Measurements from ENCODE around the gene P2RX7. TPM values are rescaled to one million over a fixed set of nuclear protein-coding genes. Genes with fewer than 3 reads are reported as not detected.
A peak's percentile ranks its signal among the peaks of the same experiment; 100 is the strongest.

Gene P2RX7
- total RNA-seq, 8 experiments from 2014 or later: 0.08 to 1.9 (median 0.17) TPM

DNA sequence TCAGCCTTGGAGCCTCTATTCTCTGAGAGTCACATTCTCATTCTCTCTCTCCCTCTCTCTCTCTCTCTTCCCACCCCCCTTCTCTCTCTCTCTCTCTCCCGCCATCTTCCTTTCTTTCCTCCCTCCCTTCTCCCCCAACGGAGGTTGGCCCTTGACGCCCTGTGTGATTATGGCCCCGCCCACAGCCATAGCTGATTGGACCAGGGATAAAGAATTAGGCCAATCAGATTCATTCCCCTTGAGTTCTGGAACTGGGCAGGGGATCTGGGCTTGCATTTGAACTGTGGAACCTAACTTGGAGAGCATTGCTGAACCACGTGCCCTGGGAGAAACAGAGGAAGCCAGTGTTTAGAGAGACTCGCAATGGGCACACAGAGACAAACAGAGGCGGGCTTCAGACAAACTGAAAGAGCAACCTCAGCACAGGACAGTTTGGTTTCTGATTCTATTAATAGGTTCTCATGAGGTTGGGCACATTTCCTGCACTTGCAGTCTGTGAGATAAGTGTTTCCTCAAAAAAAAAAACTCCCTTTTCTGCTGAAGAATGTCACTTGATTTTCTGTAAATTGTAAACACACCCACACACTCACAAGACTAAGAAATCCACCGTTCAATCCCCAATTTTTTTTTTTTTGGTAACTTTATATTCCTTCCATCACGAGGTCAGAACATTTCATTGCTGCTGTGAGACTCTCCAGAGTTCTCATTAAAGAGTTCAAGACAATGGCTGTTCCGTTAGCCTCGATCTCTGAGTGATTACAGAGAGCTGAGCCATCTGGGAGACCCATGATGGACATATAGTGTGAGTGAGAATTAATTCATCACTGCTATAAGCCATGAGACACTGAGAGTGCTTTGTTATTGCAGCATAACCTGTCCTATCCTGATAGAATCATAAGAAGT is 3.5 kb upstream of the P2RX7 start:
- in situ Hi-C loops (cut with MboI; ENCODE audit: low pct_unique_long_range_greater_than_20kb in 2 of 9, low sequenced_read_pairs in 9 of 9, unreplicated experiment in 9 of 9): loop anchor here in 1 of 9 experiments (10.0 kb wide), 1 partner anchor 96 kb away; no protein-coding TSS in a partner anchor
- peak in 3 of 8 experiments; percentile 48 to 73 (median 63) for ATAC-seq (replicated peaks in 6 of 8)

DNA sequence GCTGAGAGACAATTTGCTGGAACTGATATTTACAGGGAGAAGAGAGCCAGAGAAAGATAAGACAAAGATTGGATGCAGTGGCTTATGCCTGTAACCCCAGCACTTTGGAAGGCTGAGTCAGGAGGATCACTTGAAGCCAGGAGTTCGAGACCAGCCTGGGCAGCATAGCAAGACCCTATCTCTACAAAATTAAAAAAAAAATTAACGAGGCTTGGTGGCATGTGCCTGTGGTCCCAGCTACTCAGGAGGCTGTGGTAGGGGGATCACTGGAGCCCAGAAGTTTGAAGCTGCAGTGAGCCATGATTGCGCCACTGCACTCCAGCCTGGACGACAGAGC is 2.9 kb upstream of the P2RX7 start:
- in situ Hi-C loops (cut with MboI; ENCODE audit: low pct_unique_long_range_greater_than_20kb in 2 of 9, low sequenced_read_pairs in 9 of 9, unreplicated experiment in 9 of 9): loop anchor here in 1 of 9 experiments (10.0 kb wide), 1 partner anchor 95 kb away; no protein-coding TSS in a partner anchor
- peaks cover 12 to 16% of the 10 kb centered on the region in 2 donors for H3K4me1 ChIP-seq (replicated peaks in 1 of 2)
- H3K27ac ChIP-seq: no peak overlapping the region
- no peak overlapping the region for H3K4me3 ChIP-seq
- ATAC-seq (replicated peaks in 6 of 8): no peak
- WGBS, 10 experiments: 25 to 100% (median 87%) methylated on average over 1 to 4 of the region's 4 CpGs; no CpG with 5 or more reads in 1 of the 10 experiments

More for the DNA sequence above, 3.5 kb upstream of the P2RX7 start:
- WGBS, 10 experiments: 0 to 90% (median 51%) methylated on average over 2 to 7 of the region's 11 CpGs; no CpG with 5 or more reads in 2 of the 10 experiments
- H3K4me1 ChIP-seq (replicated peaks in 1 of 2): peaks cover 12 to 16% of the 10 kb centered on the region in 2 donors
- no peak overlapping the region for H3K4me3 ChIP-seq
- H3K27ac ChIP-seq: no peak overlapping the region

DNA sequence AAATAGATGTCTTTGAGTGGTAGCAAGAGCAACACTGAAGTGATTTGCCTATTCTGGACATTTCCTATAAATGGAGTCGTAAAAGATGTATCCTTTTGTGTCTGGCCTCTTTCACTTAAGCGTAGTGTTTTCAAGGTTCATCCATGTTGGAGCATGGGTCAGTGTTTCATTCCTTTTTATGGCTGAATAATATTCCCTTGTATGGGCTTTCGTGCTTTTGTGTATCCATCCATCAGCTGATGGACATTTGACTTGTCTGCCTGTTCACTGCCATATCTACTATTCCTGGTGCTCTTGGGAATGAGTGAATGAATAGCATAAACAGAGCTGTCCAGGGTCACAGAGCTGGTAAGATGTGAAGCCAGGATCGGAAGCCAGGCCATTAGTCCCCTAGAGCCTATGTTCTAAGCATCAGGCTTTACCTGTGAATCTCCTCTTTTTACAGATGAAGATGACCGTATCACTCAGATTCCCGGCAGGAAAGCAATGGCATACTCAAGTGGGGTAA is 1.8 kb upstream of the P2RX7 start:
- Histone ChIP-seq H3K4me3 (no peak overlapping the region), H3K4me1 (replicated peaks in 1 of 2) (peaks cover 12 to 16% of the 10 kb centered on the region in 2 donors), H3K27ac (no peak overlapping the region)
- WGBS, 10 experiments: 19 to 100% (median 80%) methylated on average over 1 to 6 of the region's 6 CpGs; no CpG with 5 or more reads in 1 of the 10 experiments
- in situ Hi-C loops (cut with MboI; ENCODE audit: low pct_unique_long_range_greater_than_20kb in 2 of 9, low sequenced_read_pairs in 9 of 9, unreplicated experiment in 9 of 9): no loop called here
- no peak for ATAC-seq (replicated peaks in 6 of 8)

DNA sequence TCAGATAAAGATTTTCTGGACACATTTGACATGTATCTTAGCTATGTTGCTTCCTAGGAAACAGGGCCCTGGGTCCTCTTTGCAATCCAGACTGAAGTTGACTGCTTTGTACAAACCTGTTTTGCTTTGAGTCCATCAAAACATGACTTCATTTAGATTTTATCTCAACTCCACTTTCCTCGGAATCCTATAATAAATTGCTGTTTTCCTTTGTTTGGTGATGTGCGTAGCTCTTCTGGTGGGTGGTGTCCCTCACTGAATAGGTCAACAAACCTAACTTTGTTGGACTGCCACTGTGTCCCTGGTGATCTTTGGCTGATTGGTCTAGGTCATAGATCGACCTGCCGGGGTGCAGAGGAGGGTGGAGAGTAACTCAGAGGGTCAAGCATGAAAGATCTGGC is 735 bp upstream of the P2RX7 start:
- peaks cover 12 to 16% of the 10 kb centered on the region in 2 donors for H3K4me1 ChIP-seq (replicated peaks in 1 of 2)
- ATAC-seq (replicated peaks in 6 of 8): no peak
- no peak overlapping the region for H3K4me3 ChIP-seq
- in situ Hi-C loops (cut with MboI; ENCODE audit: low pct_unique_long_range_greater_than_20kb in 2 of 9, low sequenced_read_pairs in 9 of 9, unreplicated experiment in 9 of 9): no loop called here
- WGBS, 10 experiments: 0 to 100% (median 80%) methylated on average over 1 to 3 of the region's 4 CpGs; no CpG with 5 or more reads in 3 of the 10 experiments
- H3K27ac ChIP-seq: no peak overlapping the region

DNA sequence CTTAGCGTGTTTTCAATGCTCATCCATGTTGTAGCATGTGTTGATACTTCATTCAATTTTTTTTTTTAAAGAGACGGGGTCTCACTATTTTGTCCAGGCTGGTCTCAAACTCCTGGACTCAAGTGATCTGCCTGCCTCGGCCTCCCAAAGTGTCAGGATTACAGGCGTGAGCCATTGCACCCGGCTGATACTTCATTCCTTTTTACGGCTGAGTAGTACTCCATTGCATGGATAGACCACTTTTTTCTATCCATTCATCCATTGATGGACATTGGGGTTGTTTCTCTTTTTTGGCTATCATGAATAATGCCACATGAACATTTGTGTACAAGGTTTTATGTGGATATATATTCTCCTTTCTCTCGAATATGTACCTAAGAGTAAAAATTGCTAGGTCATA is 1.2 kb downstream of the P2RX7 start:
- in situ Hi-C loops (cut with MboI; ENCODE audit: low pct_unique_long_range_greater_than_20kb in 2 of 9, low sequenced_read_pairs in 9 of 9, unreplicated experiment in 9 of 9): no loop called here
- no peak for ATAC-seq (replicated peaks in 6 of 8)
- no peak overlapping the region for H3K4me3 ChIP-seq
- H3K4me1 ChIP-seq (replicated peaks in 1 of 2): peaks cover 12 to 16% of the 10 kb centered on the region in 2 donors
- H3K27ac ChIP-seq: no peak overlapping the region
- whole genome bisulfite sequencing, 10 experiments: 73 to 100% (median 92%) methylated on average over 2 to 7 of the region's 7 CpGs

DNA sequence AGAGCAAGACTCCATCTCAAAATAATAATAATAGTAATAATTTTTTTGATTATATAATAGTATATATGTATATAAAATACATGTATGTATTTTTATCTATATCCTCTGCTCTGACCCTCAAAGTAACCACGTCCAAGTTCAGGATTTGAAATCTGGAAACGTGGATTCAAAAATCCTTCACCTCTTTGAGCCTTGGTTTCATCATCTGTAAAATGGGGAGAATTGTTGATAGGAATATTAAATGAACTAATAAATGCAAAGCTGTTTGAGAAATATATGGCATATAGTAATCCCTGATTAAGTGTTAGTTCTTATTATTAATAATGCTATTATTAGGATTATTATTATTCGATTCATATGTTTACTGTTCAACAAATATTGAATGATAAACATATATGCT is 2.6 kb downstream of the P2RX7 start:
- 67 to 100% (median 87%) methylated on average over 1 to 3 of the region's 3 CpGs; no CpG with 5 or more reads in 2 of the 10 experiments for WGBS, 10 experiments
- no peak overlapping the region for H3K27ac ChIP-seq
- ATAC-seq (replicated peaks in 6 of 8): no peak
- H3K4me1 ChIP-seq (replicated peaks in 1 of 2): peaks cover 12 to 16% of the 10 kb centered on the region in 2 donors
- in situ Hi-C loops (cut with MboI; ENCODE audit: low pct_unique_long_range_greater_than_20kb in 2 of 9, low sequenced_read_pairs in 9 of 9, unreplicated experiment in 9 of 9): no loop called here
- no peak overlapping the region for H3K4me3 ChIP-seq

DNA sequence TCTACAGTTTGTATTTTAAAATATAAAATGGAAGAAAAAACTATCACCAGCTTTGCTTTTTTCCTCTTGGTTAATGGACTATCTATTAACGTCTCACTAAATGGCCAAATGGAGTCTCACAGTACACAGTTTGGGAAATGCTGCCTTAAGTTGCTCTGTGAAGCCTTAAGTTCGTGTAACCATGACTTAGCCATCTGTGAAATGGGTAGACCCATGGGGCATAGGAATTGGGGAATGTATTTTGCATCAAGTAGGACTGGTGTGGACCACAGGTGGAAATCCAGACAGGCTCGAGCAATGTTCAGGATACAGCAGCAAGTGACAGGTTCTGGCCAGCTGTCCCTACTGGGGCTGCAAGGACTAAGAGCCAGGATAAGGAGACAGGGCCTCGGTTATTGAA is 4.8 kb downstream of the P2RX7 start:
- Histone ChIP-seq H3K4me1 (replicated peaks in 1 of 2) (peaks cover 8% of the 10 kb centered on the region in 2 donors), H3K4me3 (no peak overlapping the region), H3K27ac (no peak overlapping the region)
- ATAC-seq (replicated peaks in 6 of 8): no peak
- in situ Hi-C loops (cut with MboI; ENCODE audit: low pct_unique_long_range_greater_than_20kb in 2 of 9, low sequenced_read_pairs in 9 of 9, unreplicated experiment in 9 of 9): no loop called here
- WGBS, 10 experiments: 5 to 100% (median 73%) methylated on average over 1 to 4 of the region's 4 CpGs; no CpG with 5 or more reads in 2 of the 10 experiments

DNA sequence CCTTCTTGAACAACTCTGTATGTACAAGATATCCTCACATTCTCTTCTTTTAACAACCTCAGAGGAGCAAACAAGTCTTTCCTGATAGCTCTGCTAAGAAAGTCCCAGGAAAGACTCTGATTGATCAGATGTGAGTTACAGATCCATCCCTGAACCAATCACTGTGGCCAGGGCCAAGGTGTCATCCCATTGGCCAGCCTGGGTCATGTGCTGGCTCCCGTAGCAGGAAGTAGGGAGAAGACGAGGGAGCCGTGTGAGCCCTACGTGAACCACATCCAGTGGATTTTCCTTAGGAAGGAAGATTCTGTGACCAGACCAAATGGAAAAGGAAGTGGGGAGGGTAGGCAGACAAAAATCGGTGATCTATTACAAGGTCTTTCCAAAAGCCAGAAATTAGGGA is 5.6 kb downstream of the P2RX7 start:
- Histone ChIP-seq H3K4me3 (no peak overlapping the region), H3K4me1 (replicated peaks in 1 of 2) (peaks cover under 1% of the 10 kb centered on the region in 2 donors), H3K27ac (peak overlapping the region in 1 of 2 donors; percentile 6)
- ATAC-seq (replicated peaks in 6 of 8): no peak
- 60 to 100% (median 90%) methylated on average over 1 to 5 of the region's 5 CpGs; no CpG with 5 or more reads in 4 of the 10 experiments for WGBS, 10 experiments
- in situ Hi-C loops (cut with MboI; ENCODE audit: low pct_unique_long_range_greater_than_20kb in 2 of 9, low sequenced_read_pairs in 9 of 9, unreplicated experiment in 9 of 9): no loop called here

DNA sequence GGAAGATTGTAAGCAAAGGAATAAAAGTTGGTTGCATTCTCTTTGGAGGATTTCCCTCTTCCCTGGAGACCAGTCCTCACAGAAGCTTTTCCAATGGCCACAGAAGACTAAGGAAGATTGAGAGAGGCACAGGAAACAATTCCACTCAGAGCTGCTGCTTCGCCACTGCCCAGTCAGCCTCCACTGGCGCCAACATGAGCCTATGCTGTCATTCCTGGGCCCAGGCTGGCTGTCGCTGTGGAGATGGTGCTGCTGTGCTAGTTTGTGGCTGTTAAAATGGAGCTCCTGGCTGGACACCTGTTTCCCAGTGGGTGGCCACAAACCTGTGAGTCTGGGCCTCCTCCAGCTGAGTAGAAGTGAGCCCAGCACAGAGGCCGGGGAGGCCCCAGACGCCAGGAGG is 6.6 kb downstream of the P2RX7 start:
- ATAC-seq (replicated peaks in 6 of 8): peak in 3 of 8 experiments; percentile 81 to 99 (median 90)
- Histone ChIP-seq H3K4me1 (replicated peaks in 1 of 2) (no peaks in the 10 kb centered on the region), H3K27ac (no peak overlapping the region), H3K4me3 (no peak overlapping the region)
- WGBS, 10 experiments: 43 to 100% (median 100%) methylated on average over 1 to 5 of the region's 5 CpGs; no CpG with 5 or more reads in 5 of the 10 experiments
- in situ Hi-C loops (cut with MboI; ENCODE audit: low pct_unique_long_range_greater_than_20kb in 2 of 9, low sequenced_read_pairs in 9 of 9, unreplicated experiment in 9 of 9): no loop called here

DNA sequence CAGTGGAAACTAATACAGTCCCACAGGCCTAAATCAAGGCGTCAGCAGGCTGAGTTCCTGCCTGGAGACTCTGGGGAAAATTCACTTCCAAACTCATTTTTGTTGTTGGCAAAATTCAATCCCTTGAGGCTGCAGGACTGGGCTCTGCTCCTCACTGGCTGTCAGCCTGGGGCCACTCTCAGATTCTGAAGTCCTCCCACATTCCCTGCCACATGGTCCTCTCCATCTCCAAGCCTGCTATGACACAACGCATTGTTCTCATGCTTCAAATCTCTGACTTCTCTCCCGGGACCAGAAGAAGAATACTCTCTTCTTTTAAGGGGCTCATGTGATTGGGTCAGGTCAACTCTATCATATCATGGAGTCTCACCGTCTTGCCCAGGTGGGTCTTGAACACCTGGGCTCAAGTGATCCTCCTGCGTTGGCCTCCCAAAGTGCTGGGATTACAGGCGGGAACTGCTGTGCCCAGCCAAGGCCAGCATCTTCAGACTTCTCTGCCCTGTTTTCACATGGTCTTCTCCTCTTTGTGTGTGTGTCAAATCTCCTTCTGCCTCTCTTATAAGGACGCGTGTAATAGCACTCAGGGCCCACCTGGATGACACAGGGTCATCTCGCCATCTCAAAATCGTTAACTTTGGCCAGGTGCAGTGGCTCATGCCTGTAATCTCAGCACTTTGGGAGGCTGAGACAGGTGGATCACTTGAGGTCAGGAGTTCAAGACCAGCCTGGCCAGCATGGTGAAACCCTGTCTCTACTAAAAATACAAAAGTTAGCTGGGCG is 9.7 kb downstream of the P2RX7 start:
- ATAC-seq (replicated peaks in 6 of 8): no peak
- 60 to 100% (median 93%) methylated on average over 1 to 7 of the region's 11 CpGs; no CpG with 5 or more reads in 1 of the 10 experiments for WGBS, 10 experiments
- Histone ChIP-seq H3K4me3 (no peak overlapping the region), H3K27ac (no peak overlapping the region), H3K4me1 (replicated peaks in 1 of 2) (no peaks in the 10 kb centered on the region)
- in situ Hi-C loops (cut with MboI; ENCODE audit: low pct_unique_long_range_greater_than_20kb in 2 of 9, low sequenced_read_pairs in 9 of 9, unreplicated experiment in 9 of 9): no loop called here

DNA sequence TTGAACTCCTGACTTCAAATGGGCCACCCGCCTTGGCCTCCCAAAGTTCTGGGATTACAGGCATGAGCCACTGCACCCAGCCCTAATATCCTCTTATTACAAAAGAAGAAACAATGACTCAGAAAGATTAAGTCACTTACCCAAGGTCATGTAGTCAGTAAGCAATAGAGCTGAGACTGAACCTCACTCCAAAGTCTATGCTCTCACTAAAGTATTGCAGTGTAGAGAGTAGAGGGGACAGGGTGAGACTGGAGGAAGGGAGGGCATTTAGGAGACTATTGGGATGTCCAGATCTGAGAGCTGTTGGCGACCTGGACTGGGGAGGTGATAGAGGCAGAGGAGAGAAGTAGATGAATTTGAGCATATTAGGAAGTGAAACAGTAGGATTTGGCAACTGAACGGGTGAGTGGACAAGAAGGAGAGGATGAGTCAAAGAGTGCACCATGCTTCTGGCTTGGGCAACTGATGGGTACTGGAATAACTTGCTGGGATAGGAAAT is 11.8 kb downstream of the P2RX7 start:
- in situ Hi-C loops (cut with MboI; ENCODE audit: low pct_unique_long_range_greater_than_20kb in 2 of 9, low sequenced_read_pairs in 9 of 9, unreplicated experiment in 9 of 9): no loop called here
- WGBS, 10 experiments: 33 to 100% (median 65%) methylated on average over 1 to 3 of the region's 3 CpGs; no CpG with 5 or more reads in 2 of the 10 experiments
- Histone ChIP-seq H3K4me1 (replicated peaks in 1 of 2) (no peaks in the 10 kb centered on the region), H3K4me3 (no peak overlapping the region), H3K27ac (no peak overlapping the region)
- peak in 2 of 8 experiments; percentile 55 to 67 for ATAC-seq (replicated peaks in 6 of 8)

DNA sequence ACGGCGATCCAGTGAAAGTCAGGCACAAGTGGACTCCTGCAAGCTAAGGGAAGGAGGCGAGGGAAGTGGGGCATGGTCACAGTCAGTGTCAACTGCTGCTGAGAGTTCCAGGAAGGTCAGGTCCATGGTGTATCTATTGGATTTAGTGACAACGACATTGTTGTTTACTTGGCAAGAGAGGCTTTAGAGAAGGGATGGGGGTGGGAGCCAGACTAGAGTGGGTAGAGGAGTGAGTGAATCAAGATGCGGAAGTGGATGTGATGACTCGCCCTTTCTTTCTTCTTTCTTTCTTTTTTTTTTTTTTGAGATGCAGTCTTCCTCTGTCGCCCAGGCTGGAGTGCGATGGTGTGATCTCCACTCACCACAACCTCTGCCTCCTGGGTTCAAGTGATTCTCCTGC is 12.5 kb downstream of the P2RX7 start:
- in situ Hi-C loops (cut with MboI; ENCODE audit: low pct_unique_long_range_greater_than_20kb in 2 of 9, low sequenced_read_pairs in 9 of 9, unreplicated experiment in 9 of 9): no loop called here
- WGBS, 10 experiments: 0 to 80% (median 69%) methylated on average over 1 to 4 of the region's 8 CpGs; no CpG with 5 or more reads in 1 of the 10 experiments
- Histone ChIP-seq H3K4me3 (no peak overlapping the region), H3K4me1 (replicated peaks in 1 of 2) (no peaks in the 10 kb centered on the region), H3K27ac (no peak overlapping the region)
- peak in 2 of 8 experiments; percentile 12 to 25 for ATAC-seq (replicated peaks in 6 of 8)

All from motor neuron (in vitro differentiated cells).